Activated CD8-positive, alpha-beta memory T cell treated with anti-CD3 and anti-CD28 coated beads for 1 hour (primary cell): Measurements from ENCODE around the gene TLCD3A.
"Not testable (repeated sequence)": the region's sequence is repeated elsewhere in the genome, so short reads cannot be mapped to it uniquely, and the experiment has no call there.

ENCODE experiments used
- DNase-seq, 2 donors: peaks; one replicate each; pipeline ENCODE4 v3.0.0-alpha.2; 2020; ENCODE audit warnings: low read depth in 1 of 2; ENCODE audit errors: extremely low read depth in 1 of 2

The TLCD3A gene

GRCh38 chr17:746783-747629 lies 14.6 kb downstream of the TLCD3A start:
- no peak for DNase-seq

- not testable (repeated sequence) for DNase-seq
Observed at GRCh38 chr17:748604-749003, 16.2 kb downstream of the TLCD3A start.

GRCh38 chr17:749359-749758 lies 17.0 kb downstream of the TLCD3A start:
- not testable (repeated sequence) for DNase-seq

- no peak for DNase-seq
Observed at GRCh38 chr17:750431-751037, 18.1 kb downstream of the TLCD3A start.

GRCh38 chr17:751269-752001 lies 19.0 kb downstream of the TLCD3A start:
- DNase-seq = peak in 1 of 2 donors; percentile 33

GRCh38 chr17:752002-752619 lies 19.7 kb downstream of the TLCD3A start, which contains the start of gene GEMIN4:
Gene GEMIN4 (minus strand): TSS chr17:752264. CDS start chr17:752142, 122 bp downstream.
- peak; percentile 92 to 99 for DNase-seq

GRCh38 chr17:752620-753219 lies 20.3 kb downstream of the TLCD3A start:
- peak in 1 of 2 donors; percentile 3 for DNase-seq

GRCh38 chr17:753418-753817 lies 21.0 kb downstream of the TLCD3A start:
- DNase-seq = no peak

- DNase-seq = not testable (repeated sequence)
Observed at GRCh38 chr17:755319-755961, 23.0 kb downstream of the TLCD3A start.

GRCh38 chr17:756010-756567 lies 23.7 kb downstream of the TLCD3A start:
- not testable (repeated sequence) for DNase-seq

GRCh38 chr17:759964-760363 lies 27.6 kb downstream of the TLCD3A start:
- no peak for DNase-seq

GRCh38 chr17:760371-760770 lies 28.0 kb downstream of the TLCD3A start:
- no peak for DNase-seq

- no peak for DNase-seq
Observed at GRCh38 chr17:767076-767475, 34.7 kb downstream of the TLCD3A start.

- DNase-seq = no peak
Observed at GRCh38 chr17:773016-773415, 40.6 kb downstream of the TLCD3A start.

- no peak for DNase-seq
Observed at GRCh38 chr17:773467-774312, 41.3 kb downstream of the TLCD3A start.

- DNase-seq = no peak
Observed at GRCh38 chr17:774313-774584, 41.9 kb downstream of the TLCD3A start.

GRCh38 chr17:778096-778495 lies 45.7 kb downstream of the TLCD3A start:
- DNase-seq = no peak

- peak; percentile 81 to 92 for DNase-seq
Observed at GRCh38 chr17:781805-782731, 49.7 kb downstream of the TLCD3A start, which contains the start of the genes GLOD4 and MRM3. Gene GLOD4 (minus strand): TSS chr17:782280. CDS start chr17:782255, 25 bp downstream. Gene MRM3 (plus strand): TSS chr17:782353. CDS start chr17:782379, 26 bp downstream.
